Activated T-helper 17 cell treated with anti-CD3 and anti-CD28 coated beads, Interleukin-2, amount 50 U/mL, for 72 hours (primary cell): ENCODE data around the gene DNM2. TPM values are rescaled to one million over a fixed set of nuclear protein-coding genes. Genes with fewer than 3 reads are reported as not detected.

Experiments used
- ATAC-seq: fragments of 150-1000 bp; cut with Tn5 transposase; replicated peaks from 2 replicates; pipeline ENCODE4 v1.10.0; 2021; ENCODE audit warnings: mild to moderate bottlenecking, moderate library complexity
- H3K27ac Mint-ChIP-seq: one replicate; pipeline ENCODE4 v1.8.0; 2022; ENCODE audit warnings: mixed read lengths
- H3K27me3 Mint-ChIP-seq: one replicate; pipeline ENCODE4 v1.8.0; 2022; ENCODE audit warnings: mixed read lengths
- H3K36me3 Mint-ChIP-seq: one replicate; pipeline ENCODE4 v1.8.0; 2022; ENCODE audit warnings: low read depth, mild to moderate bottlenecking, mixed read lengths
- H3K4me1 Mint-ChIP-seq: one replicate; pipeline ENCODE4 v1.8.0; 2022; ENCODE audit warnings: mixed read lengths
- H3K4me3 Mint-ChIP-seq: one replicate; pipeline ENCODE4 v1.8.0; 2022; ENCODE audit warnings: mild to moderate bottlenecking, mixed read lengths
- H3K9me3 Mint-ChIP-seq: one replicate; pipeline ENCODE4 v1.8.0; 2022; ENCODE audit warnings: mixed read lengths
- total RNA-seq, 2 donors: library from RNA; stranded (reverse); gene quantifications; one replicate each; pipeline ENCODE4 v1.2.3, GENCODE V29; 2022

The DNM2 gene
- total RNA-seq, 2 donors from 2014 or later: 185 to 209 TPM

GRCh38 chr19:10812196-10812595 is 94.3 kb downstream of the DNM2 start:
- no peak overlapping the region for H3K4me3 Mint-ChIP-seq
- peaks cover 22% of the 10 kb centered on the region for H3K4me1 Mint-ChIP-seq
- no peaks in the 10 kb centered on the region for H3K9me3 Mint-ChIP-seq
- H3K27me3 Mint-ChIP-seq: no peaks in the 10 kb centered on the region
- ATAC-seq: no peak
- peaks cover 53% of the 10 kb centered on the region for H3K36me3 Mint-ChIP-seq
- H3K27ac Mint-ChIP-seq: no peak overlapping the region

GRCh38 chr19:10812902-10813404 is 95.1 kb downstream of the DNM2 start:
- Mint-ChIP-seq H3K36me3 (peaks cover 50% of the 10 kb centered on the region), H3K27me3 (no peaks in the 10 kb centered on the region), H3K9me3 (no peaks in the 10 kb centered on the region), H3K4me3 (peak overlapping the region; percentile 52), H3K4me1 (peaks cover 22% of the 10 kb centered on the region), H3K27ac (peak overlapping the region; percentile 91)
- ATAC-seq: peak; percentile 80

DNA sequence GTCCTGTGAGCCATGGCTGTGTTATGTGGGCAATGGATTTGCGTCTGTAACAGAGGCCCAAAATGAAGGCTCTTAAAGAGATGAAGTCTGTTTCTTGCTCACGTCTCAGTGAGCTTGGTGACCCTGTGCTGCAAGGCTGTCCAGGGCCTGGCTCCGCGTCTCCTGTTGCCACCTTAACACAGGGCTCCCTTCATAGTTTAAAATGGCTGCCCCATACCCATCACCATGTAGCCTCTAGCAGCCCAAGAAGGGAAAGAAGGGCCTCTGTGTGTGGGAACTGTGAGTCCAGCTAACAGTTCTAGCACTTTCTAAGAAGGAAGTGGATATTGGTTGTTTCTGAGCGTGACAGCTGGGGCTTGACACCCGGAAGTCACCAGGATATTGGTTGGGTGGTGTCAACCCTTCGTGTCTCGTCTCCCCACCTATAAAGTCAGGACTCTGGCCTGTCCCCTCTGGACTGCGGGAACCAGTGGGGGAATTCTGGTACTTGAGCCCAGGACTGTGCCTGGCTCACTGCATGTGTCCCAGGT is 97.2 kb downstream of the DNM2 start:
- peaks cover 41% of the 10 kb centered on the region for H3K36me3 Mint-ChIP-seq
- H3K4me3 Mint-ChIP-seq: no peak overlapping the region
- no peak for ATAC-seq
- peaks cover 9% of the 10 kb centered on the region for H3K4me1 Mint-ChIP-seq
- H3K27ac Mint-ChIP-seq: peak overlapping the region; percentile 42
- no peaks in the 10 kb centered on the region for H3K27me3 Mint-ChIP-seq
- H3K9me3 Mint-ChIP-seq: no peaks in the 10 kb centered on the region

DNA sequence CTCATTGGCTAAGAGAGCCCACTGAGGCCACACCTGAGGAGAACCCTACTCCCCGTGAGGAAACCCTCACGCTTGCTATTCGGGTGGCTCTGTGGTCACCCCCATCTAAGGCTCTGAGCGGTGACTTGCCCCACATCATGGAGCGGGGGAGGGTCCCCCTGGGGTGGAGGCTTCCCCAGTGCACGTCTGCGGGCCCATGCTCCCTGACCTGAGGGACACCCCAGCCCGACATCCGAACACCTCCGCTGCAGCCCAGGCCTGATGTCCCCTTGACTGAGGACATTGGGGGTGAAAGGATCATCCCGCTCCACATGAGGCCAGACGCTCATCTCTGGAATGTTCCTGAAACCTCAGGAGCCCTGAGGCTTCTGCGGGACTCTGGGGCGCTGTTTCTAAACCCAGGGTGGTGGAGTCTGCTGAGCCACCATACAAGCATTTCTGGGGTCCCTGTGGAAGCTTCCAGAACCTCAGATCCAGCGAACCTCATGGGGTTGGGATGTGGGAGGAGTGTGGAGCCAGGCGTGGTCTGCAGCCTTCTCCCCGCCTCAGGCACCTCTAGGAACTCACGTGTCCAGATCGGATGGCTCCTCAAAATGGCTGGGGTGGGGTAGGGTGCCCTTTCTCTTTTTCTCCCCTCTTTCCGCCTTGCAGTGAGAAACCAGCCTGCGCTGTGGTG is 98.2 kb downstream of the DNM2 start:
- H3K27me3 Mint-ChIP-seq: no peaks in the 10 kb centered on the region

DNA sequence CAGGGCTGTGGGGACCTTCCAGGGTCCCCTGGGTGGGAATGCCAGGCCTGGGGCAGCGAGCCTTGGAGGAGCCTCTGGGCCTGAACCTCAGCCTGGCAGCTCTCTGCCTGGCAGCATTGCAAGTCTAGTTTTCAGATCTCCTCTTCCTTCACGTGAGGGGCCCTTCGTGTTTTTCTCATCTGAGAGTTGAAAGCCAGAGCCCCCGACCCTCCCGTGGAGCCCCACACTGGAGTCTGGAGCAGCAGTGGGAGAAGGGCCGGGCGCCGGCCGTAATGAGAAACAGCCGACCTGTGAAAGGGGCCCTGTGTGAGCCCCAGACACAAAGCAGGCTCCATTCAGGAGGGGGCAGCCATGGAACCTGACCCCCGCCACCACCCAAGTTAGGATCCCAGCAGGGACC is 98.8 kb downstream of the DNM2 start:
- H3K4me1 Mint-ChIP-seq: peaks cover 14% of the 10 kb centered on the region
- ATAC-seq: no peak

More for the DNA sequence above, 98.2 kb downstream of the DNM2 start:
- H3K4me3 Mint-ChIP-seq: no peak overlapping the region
- no peaks in the 10 kb centered on the region for H3K9me3 Mint-ChIP-seq
- H3K36me3 Mint-ChIP-seq: peaks cover 43% of the 10 kb centered on the region
- H3K4me1 Mint-ChIP-seq: peaks cover 14% of the 10 kb centered on the region
- no peak for ATAC-seq
- peak overlapping the region; percentile 58 for H3K27ac Mint-ChIP-seq

GRCh38 chr19:10817291-10818038 is 99.6 kb downstream of the DNM2 start:
- peaks cover 56% of the 10 kb centered on the region for H3K36me3 Mint-ChIP-seq
- no peaks in the 10 kb centered on the region for H3K27me3 Mint-ChIP-seq
- no peaks in the 10 kb centered on the region for H3K9me3 Mint-ChIP-seq
- no peak overlapping the region for H3K4me3 Mint-ChIP-seq
- ATAC-seq: no peak
- peaks cover 14% of the 10 kb centered on the region for H3K4me1 Mint-ChIP-seq
- H3K27ac Mint-ChIP-seq: no peak overlapping the region

More for the DNA sequence above, 98.8 kb downstream of the DNM2 start:
- peak overlapping the region; percentile 58 for H3K27ac Mint-ChIP-seq
- H3K9me3 Mint-ChIP-seq: no peaks in the 10 kb centered on the region
- H3K4me3 Mint-ChIP-seq: no peak overlapping the region
- H3K27me3 Mint-ChIP-seq: no peaks in the 10 kb centered on the region
- H3K36me3 Mint-ChIP-seq: peaks cover 49% of the 10 kb centered on the region

- peaks cover 48% of the 10 kb centered on the region for H3K36me3 Mint-ChIP-seq
Observed at GRCh38 chr19:10818301-10819123, 100.6 kb downstream of the DNM2 start.

GRCh38 chr19:10819124-10820060 is 101.5 kb downstream of the DNM2 start:
- H3K4me1 Mint-ChIP-seq: peaks cover 7% of the 10 kb centered on the region
- H3K27me3 Mint-ChIP-seq: no peaks in the 10 kb centered on the region
- no peaks in the 10 kb centered on the region for H3K9me3 Mint-ChIP-seq
- peaks cover 49% of the 10 kb centered on the region for H3K36me3 Mint-ChIP-seq
- H3K4me3 Mint-ChIP-seq: no peak overlapping the region
- no peak for ATAC-seq
- peak overlapping the region; percentile 88 for H3K27ac Mint-ChIP-seq

More at GRCh38 chr19:10818301-10819123, 100.6 kb downstream of the DNM2 start:
- H3K9me3 Mint-ChIP-seq: no peaks in the 10 kb centered on the region
- peak overlapping the region; percentile 26 for H3K27ac Mint-ChIP-seq
- no peaks in the 10 kb centered on the region for H3K27me3 Mint-ChIP-seq
- no peak overlapping the region for H3K4me3 Mint-ChIP-seq
- H3K4me1 Mint-ChIP-seq: peaks cover 7% of the 10 kb centered on the region
- ATAC-seq: no peak

DNA sequence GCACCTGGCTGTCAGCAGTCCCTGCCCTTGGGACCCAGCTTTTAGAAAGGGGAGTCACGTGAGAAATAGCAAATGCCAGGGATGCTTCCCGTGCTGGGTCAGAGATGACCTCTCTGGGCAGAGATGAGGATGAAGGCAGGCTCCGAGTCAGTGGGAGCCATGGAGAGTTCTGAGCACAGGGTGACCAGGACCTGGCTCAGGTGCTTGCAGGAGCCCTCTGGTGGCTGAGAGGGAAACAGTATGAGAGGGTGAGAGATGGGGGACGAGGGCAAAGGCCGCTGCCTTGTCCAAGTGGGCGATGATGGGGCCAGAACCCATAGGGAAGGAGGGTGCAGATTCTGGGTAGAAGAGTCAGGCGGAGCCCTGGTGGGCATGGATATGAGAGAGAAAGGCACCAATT is 102.3 kb downstream of the DNM2 start:
- Mint-ChIP-seq H3K27ac (peak overlapping the region; percentile 88), H3K27me3 (no peaks in the 10 kb centered on the region), H3K4me1 (peaks cover 7% of the 10 kb centered on the region), H3K9me3 (no peaks in the 10 kb centered on the region), H3K36me3 (peaks cover 51% of the 10 kb centered on the region), H3K4me3 (no peak overlapping the region)
- ATAC-seq: peak; percentile 56

DNA sequence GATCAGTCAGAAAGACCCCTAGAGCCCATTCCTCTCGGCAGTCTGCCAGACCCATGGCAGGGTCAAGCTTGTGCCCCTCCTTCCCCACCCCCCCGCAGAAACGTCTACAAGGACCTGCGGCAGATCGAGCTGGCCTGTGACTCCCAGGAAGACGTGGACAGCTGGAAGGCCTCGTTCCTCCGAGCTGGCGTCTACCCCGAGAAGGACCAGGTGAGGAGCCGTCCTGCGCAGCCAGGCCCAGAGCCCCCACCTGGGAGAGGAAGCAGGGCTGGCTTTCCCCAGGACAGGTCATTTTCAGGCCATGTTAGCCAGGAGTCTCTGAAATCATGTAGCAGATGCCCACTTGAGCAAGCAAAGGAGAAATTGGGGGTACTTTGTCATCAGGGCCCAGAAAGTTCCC is 105.8 kb downstream of the DNM2 start:
- H3K27ac Mint-ChIP-seq: no peak overlapping the region
- peaks cover 86% of the 10 kb centered on the region for H3K36me3 Mint-ChIP-seq
- no peak for ATAC-seq
- no peaks in the 10 kb centered on the region for H3K27me3 Mint-ChIP-seq
- peaks cover 7% of the 10 kb centered on the region for H3K4me1 Mint-ChIP-seq
- H3K9me3 Mint-ChIP-seq: no peaks in the 10 kb centered on the region
- H3K4me3 Mint-ChIP-seq: no peak overlapping the region

GRCh38 chr19:10826231-10826630 is 108.4 kb downstream of the DNM2 start:
- H3K36me3 Mint-ChIP-seq: peaks cover 79% of the 10 kb centered on the region
- ATAC-seq: no peak
- H3K9me3 Mint-ChIP-seq: no peaks in the 10 kb centered on the region
- no peaks in the 10 kb centered on the region for H3K4me1 Mint-ChIP-seq
- no peaks in the 10 kb centered on the region for H3K27me3 Mint-ChIP-seq
- no peak overlapping the region for H3K4me3 Mint-ChIP-seq
- H3K27ac Mint-ChIP-seq: no peak overlapping the region

GRCh38 chr19:10826846-10827245 is 109.0 kb downstream of the DNM2 start:
- ATAC-seq: no peak
- no peak overlapping the region for H3K4me3 Mint-ChIP-seq
- H3K9me3 Mint-ChIP-seq: no peaks in the 10 kb centered on the region
- H3K27me3 Mint-ChIP-seq: no peaks in the 10 kb centered on the region
- H3K27ac Mint-ChIP-seq: no peak overlapping the region
- peaks cover 73% of the 10 kb centered on the region for H3K36me3 Mint-ChIP-seq
- H3K4me1 Mint-ChIP-seq: no peaks in the 10 kb centered on the region

- Mint-ChIP-seq H3K27ac (no peak overlapping the region), H3K36me3 (peaks cover 74% of the 10 kb centered on the region), H3K9me3 (no peaks in the 10 kb centered on the region), H3K4me1 (no peaks in the 10 kb centered on the region), H3K4me3 (no peak overlapping the region), H3K27me3 (no peaks in the 10 kb centered on the region)
- peak; percentile 38 for ATAC-seq
Observed at GRCh38 chr19:10828981-10829821, 111.3 kb downstream of the DNM2 start.
